Medulla oblongata (tissue), 1 donor: ENCODE results near the gene CHAF1B.

Experiments
- DNase-seq: peaks from one replicate; pipeline ENCODE4 v3.0.0-alpha.2; 2015; ENCODE audit errors: extremely low spot score

Gene CHAF1B

GRCh38 chr21:36428761-36429432, 43.7 kb downstream of the CHAF1B start:
- no peak for DNase-seq

GRCh38 chr21:36429947-36430546, 44.9 kb downstream of the CHAF1B start:
- peak; percentile 41 for DNase-seq

- no peak for DNase-seq
These were observed 45.6 kb downstream of the CHAF1B start for GRCh38 chr21:36430841-36431240.

- no peak for DNase-seq
These were observed 46.1 kb downstream of the CHAF1B start for GRCh38 chr21:36431252-36431651.

- DNase-seq: no peak
These were observed 48.0 kb downstream of the CHAF1B start for GRCh38 chr21:36433059-36433709.

GRCh38 chr21:36434144-36434543, 49.0 kb downstream of the CHAF1B start:
- no peak for DNase-seq

GRCh38 chr21:36436829-36437744, 51.9 kb downstream of the CHAF1B start:
- DNase-seq: no peak

GRCh38 chr21:36437745-36438128, 52.5 kb downstream of the CHAF1B start:
- DNase-seq: no peak

GRCh38 chr21:36441715-36442114, 56.5 kb downstream of the CHAF1B start:
- DNase-seq: no peak

GRCh38 chr21:36446301-36446700, 61.1 kb downstream of the CHAF1B start:
- DNase-seq: no peak

- DNase-seq: no peak
These were observed 65.3 kb downstream of the CHAF1B start for GRCh38 chr21:36450511-36450910.

- DNase-seq: no peak
These were observed 66.3 kb downstream of the CHAF1B start for GRCh38 chr21:36451506-36451905.

GRCh38 chr21:36452281-36452825, 67.2 kb downstream of the CHAF1B start:
- no peak for DNase-seq

- DNase-seq: no peak
These were observed 68.9 kb downstream of the CHAF1B start for GRCh38 chr21:36454093-36454531.

- DNase-seq: no peak
These were observed 69.5 kb downstream of the CHAF1B start for GRCh38 chr21:36454706-36455105.

GRCh38 chr21:36456729-36457414, 71.7 kb downstream of the CHAF1B start:
- DNase-seq: no peak

- DNase-seq: no peak
These were observed 73.9 kb downstream of the CHAF1B start for GRCh38 chr21:36459098-36459497.

GRCh38 chr21:36460866-36461265, 75.7 kb downstream of the CHAF1B start:
- no peak for DNase-seq

GRCh38 chr21:36461277-36461917, 76.2 kb downstream of the CHAF1B start:
- no peak for DNase-seq

GRCh38 chr21:36461918-36462486, 76.8 kb downstream of the CHAF1B start:
- DNase-seq: no peak
